Thyroid gland (tissue), 4 donors: ENCODE results near the gene NEURL1.

Source experiments
- POLR2A ChIP-seq, 2 donors: fragments of 450-650 bp; IDR thresholded peaks; one replicate each; pipeline ENCODE4 v1.6.1; 2017; ENCODE audit warnings: antibody characterized with exemption in 2 of 2, mild to moderate bottlenecking in 2 of 2, moderate library complexity in 1 of 2
- TF ChIP-seq, protein P1 (sequence below), 6 experiments: fragments of 200-600 bp in 3 of 6; fragments of 450-650 bp in 3 of 6; sonication (generic) in 3 of 6; IDR thresholded peaks; one replicate each; pipeline ENCODE4 v1.5.1; 2016 to 2019; ENCODE audit warnings: antibody characterized with exemption in 6 of 6, mild to moderate bottlenecking in 2 of 6, inconsistent platforms in 1 of 6, moderate library complexity in 1 of 6

DNA sequence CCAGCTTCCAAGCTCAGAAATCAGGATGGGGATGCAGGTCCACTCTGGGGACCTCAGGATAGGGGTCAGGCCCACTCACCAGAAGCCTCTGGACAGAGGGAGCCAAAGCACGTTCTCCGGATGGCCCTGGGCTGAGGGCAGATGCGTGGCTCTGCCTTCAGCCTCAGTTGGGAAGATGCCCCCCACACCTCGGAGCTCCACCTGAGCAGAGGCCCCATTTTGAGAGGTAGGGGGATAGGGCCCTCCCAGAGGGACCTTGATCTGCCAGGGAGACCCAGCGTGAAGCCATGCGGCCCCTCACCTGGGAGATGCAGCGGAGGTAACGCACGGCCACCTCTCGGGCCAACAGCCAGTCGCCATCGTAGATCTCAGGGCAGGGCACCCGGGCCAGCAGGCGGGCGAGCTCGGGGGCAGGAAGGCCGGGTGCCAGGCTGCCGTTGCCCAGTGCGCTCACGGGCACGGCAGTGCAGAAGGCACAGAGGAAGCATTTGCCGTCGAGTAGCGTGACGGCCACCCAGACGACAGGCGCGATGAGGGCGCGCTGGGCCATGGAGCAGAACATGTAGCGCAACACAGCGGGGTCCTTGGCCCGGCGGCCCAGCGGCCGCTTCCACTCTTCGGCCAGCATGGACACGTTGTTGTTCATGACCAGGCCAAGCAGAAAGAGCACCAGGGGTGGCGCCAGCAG, 35.5 kb upstream of the NEURL1 start:
- TF ChIP-seq, protein P1, sequence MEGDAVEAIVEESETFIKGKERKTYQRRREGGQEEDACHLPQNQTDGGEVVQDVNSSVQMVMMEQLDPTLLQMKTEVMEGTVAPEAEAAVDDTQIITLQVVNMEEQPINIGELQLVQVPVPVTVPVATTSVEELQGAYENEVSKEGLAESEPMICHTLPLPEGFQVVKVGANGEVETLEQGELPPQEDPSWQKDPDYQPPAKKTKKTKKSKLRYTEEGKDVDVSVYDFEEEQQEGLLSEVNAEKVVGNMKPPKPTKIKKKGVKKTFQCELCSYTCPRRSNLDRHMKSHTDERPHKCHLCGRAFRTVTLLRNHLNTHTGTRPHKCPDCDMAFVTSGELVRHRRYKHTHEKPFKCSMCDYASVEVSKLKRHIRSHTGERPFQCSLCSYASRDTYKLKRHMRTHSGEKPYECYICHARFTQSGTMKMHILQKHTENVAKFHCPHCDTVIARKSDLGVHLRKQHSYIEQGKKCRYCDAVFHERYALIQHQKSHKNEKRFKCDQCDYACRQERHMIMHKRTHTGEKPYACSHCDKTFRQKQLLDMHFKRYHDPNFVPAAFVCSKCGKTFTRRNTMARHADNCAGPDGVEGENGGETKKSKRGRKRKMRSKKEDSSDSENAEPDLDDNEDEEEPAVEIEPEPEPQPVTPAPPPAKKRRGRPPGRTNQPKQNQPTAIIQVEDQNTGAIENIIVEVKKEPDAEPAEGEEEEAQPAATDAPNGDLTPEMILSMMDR (IDR thresholded peaks at IDR 0.05) = no peak
- no peak for TF ChIP-seq POLR2A (IDR thresholded peaks at IDR 0.05)
